ENCODE measurements around the gene OR10J4.
"Not testable (repeated sequence)": the region's sequence is repeated elsewhere in the genome, so short reads cannot be mapped to it uniquely, and the experiment has no call there.

OR10J4 gene

GRCh38 chr1:159443066-159443750, 11.2 kb downstream of the OR10J4 start:
- no peaks in the 10 kb centered on the region for H3K27me3 ChIP-seq (ENCODE audit: control insufficient read depth in 1 of 2, insufficient read depth in 2 of 2, low read length in 2 of 2)
- no peak overlapping the region for H3K9ac ChIP-seq (ENCODE audit: low read length in 2 of 2)
- no peaks in the 10 kb centered on the region for H3K36me3 ChIP-seq (ENCODE audit: control insufficient read depth in 2 of 2, insufficient read depth in 2 of 2, low read length in 2 of 2)
- no peaks in the 10 kb centered on the region for H3K9me3 ChIP-seq (ENCODE audit: control insufficient read depth in 2 of 2, low read length in 2 of 2)
- no peak overlapping the region for H3K4me3 ChIP-seq (ENCODE audit: low read length in 2 of 2)
- no peak overlapping the region for H3K27ac ChIP-seq (ENCODE audit: low read length)
- H3K4me1 ChIP-seq (ENCODE audit: control insufficient read depth, insufficient read depth, low read length): no peaks in the 10 kb centered on the region

GRCh38 chr1:159444511-159444910, 12.5 kb downstream of the OR10J4 start:
- no peaks in the 10 kb centered on the region for H3K4me1 ChIP-seq (ENCODE audit: control insufficient read depth, insufficient read depth, low read length)
- H3K9me3 ChIP-seq (ENCODE audit: control insufficient read depth in 2 of 2, low read length in 2 of 2): no peaks in the 10 kb centered on the region
- no peaks in the 10 kb centered on the region for H3K36me3 ChIP-seq (ENCODE audit: control insufficient read depth in 2 of 2, insufficient read depth in 2 of 2, low read length in 2 of 2)
- no peak overlapping the region for H3K9ac ChIP-seq (ENCODE audit: low read length in 2 of 2)
- H3K4me3 ChIP-seq (ENCODE audit: low read length in 2 of 2): no peak overlapping the region
- no peak overlapping the region for H3K27ac ChIP-seq (ENCODE audit: low read length)
- no peaks in the 10 kb centered on the region for H3K27me3 ChIP-seq (ENCODE audit: control insufficient read depth in 1 of 2, insufficient read depth in 2 of 2, low read length in 2 of 2)

DNA sequence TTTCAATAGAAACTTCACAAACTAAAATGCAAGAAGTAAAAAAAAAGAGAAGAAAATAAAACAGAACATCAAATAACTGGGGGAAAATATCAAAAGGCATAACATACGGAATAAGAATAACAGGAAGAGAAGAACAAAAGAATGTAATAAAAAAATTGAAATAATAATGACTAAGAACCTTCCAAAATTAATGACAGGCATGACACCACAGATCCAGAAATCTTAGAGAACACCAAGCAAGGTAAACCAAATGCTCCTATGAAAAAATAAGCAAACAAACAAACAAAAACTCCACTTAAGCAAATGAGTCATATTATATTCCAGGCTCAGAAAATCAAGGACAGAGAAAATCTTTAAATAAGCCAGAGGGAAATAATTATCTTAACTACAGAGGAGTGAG, 16.2 kb downstream of the OR10J4 start:
- Histone ChIP-seq H3K9ac (ENCODE audit: low read length in 2 of 2) (no peak overlapping the region), H3K27ac (ENCODE audit: low read length) (no peak overlapping the region), H3K4me1 (ENCODE audit: control insufficient read depth, insufficient read depth, low read length) (no peaks in the 10 kb centered on the region), H3K4me3 (ENCODE audit: low read length in 2 of 2) (no peak overlapping the region), H3K27me3 (ENCODE audit: control insufficient read depth in 1 of 2, insufficient read depth in 2 of 2, low read length in 2 of 2) (no peaks in the 10 kb centered on the region), H3K9me3 (ENCODE audit: control insufficient read depth in 2 of 2, low read length in 2 of 2) (no peaks in the 10 kb centered on the region), H3K36me3 (ENCODE audit: control insufficient read depth in 2 of 2, insufficient read depth in 2 of 2, low read length in 2 of 2) (no peaks in the 10 kb centered on the region)

GRCh38 chr1:159449605-159450004, 17.6 kb downstream of the OR10J4 start:
- not testable (repeated sequence) for H3K9ac ChIP-seq (ENCODE audit: low read length in 2 of 2); H3K27me3 ChIP-seq (ENCODE audit: control insufficient read depth in 1 of 2, insufficient read depth in 2 of 2, low read length in 2 of 2); H3K27ac ChIP-seq (ENCODE audit: low read length); H3K4me3 ChIP-seq (ENCODE audit: low read length in 2 of 2); H3K9me3 ChIP-seq (ENCODE audit: control insufficient read depth in 2 of 2, low read length in 2 of 2); H3K36me3 ChIP-seq (ENCODE audit: control insufficient read depth in 2 of 2, insufficient read depth in 2 of 2, low read length in 2 of 2); H3K4me1 ChIP-seq (ENCODE audit: control insufficient read depth, insufficient read depth, low read length)

DNA sequence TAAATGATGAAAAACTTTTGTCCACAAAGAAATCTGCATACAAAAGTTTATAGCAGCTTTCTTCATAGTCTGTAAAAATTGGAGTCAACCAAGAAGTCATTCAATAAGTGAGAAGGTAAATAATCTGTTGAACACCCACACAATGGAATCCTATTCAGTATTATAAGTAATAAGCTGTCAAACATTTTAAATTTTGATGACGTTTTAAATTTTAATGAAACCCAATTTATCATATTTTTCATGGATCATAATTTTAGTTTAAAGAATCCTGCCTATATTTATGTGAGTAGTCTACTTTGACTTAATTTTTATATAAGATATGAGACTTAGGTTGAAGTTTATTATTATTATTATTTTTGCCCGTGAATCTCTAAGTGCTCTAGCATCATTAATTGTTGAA, 27.5 kb downstream of the OR10J4 start:
- Histone ChIP-seq H3K27me3 (ENCODE audit: control insufficient read depth in 1 of 2, insufficient read depth in 2 of 2, low read length in 2 of 2) (no peaks in the 10 kb centered on the region), H3K9ac (ENCODE audit: low read length in 2 of 2) (no peak overlapping the region), H3K4me3 (ENCODE audit: low read length in 2 of 2) (no peak overlapping the region), H3K4me1 (ENCODE audit: control insufficient read depth, insufficient read depth, low read length) (no peaks in the 10 kb centered on the region), H3K27ac (ENCODE audit: low read length) (no peak overlapping the region), H3K36me3 (ENCODE audit: control insufficient read depth in 2 of 2, insufficient read depth in 2 of 2, low read length in 2 of 2) (no peaks in the 10 kb centered on the region), H3K9me3 (ENCODE audit: control insufficient read depth in 2 of 2, low read length in 2 of 2) (peaks cover 0 to 4% of the 10 kb centered on the region in 2 donors)

DNA sequence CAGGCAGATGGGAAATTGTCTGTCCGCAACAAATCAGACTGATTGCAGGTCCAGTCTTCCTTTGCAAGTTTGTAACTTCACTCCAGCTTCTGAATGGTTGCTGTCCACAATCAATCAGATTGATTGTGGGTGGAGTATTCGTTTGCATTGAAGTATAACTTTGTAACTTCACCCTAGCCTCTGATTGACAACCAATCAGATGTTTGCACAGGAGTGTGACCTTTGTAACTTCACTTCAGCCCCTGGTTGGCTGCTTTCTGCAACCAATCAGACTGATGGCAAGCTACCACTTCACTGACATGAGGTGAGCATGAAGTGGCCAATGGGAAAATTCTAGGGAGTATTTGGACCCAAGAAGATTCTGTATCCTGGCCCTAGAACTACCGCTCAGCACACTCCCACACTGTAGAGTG, 33.2 kb downstream of the OR10J4 start:
- Histone ChIP-seq H3K36me3 (ENCODE audit: control insufficient read depth in 2 of 2, insufficient read depth in 2 of 2, low read length in 2 of 2) (no peaks in the 10 kb centered on the region), H3K4me3 (ENCODE audit: low read length in 2 of 2) (no peak overlapping the region), H3K4me1 (ENCODE audit: control insufficient read depth, insufficient read depth, low read length) (no peaks in the 10 kb centered on the region), H3K27me3 (ENCODE audit: control insufficient read depth in 1 of 2, insufficient read depth in 2 of 2, low read length in 2 of 2) (no peaks in the 10 kb centered on the region), H3K9me3 (ENCODE audit: control insufficient read depth in 2 of 2, low read length in 2 of 2) (peaks cover 0 to 4% of the 10 kb centered on the region in 2 donors), H3K27ac (ENCODE audit: low read length) (no peak overlapping the region), H3K9ac (ENCODE audit: low read length in 2 of 2) (no peak overlapping the region)

DNA sequence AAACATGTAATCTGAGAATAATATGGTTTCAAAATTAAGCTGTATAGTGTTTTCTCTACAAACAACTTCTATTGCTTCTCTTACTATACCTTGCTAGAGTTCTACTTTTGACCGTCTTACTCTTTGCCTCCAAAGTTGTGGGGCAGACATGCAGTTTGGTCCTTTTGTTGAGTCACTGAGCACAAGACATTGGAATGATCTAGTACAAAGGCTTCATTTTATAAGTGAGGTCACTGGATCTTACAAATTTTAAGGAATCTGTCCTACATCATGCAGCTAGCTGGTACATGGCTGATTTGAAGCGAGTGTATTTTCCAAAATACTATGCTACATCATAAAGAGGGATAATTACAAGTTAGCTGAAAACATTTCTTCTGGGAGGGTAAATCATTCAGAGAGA, 36.3 kb downstream of the OR10J4 start:
- H3K27me3 ChIP-seq (ENCODE audit: control insufficient read depth in 1 of 2, insufficient read depth in 2 of 2, low read length in 2 of 2): no peaks in the 10 kb centered on the region
- H3K36me3 ChIP-seq (ENCODE audit: control insufficient read depth in 2 of 2, insufficient read depth in 2 of 2, low read length in 2 of 2): no peaks in the 10 kb centered on the region
- no peaks in the 10 kb centered on the region for H3K4me1 ChIP-seq (ENCODE audit: control insufficient read depth, insufficient read depth, low read length)
- H3K4me3 ChIP-seq (ENCODE audit: low read length in 2 of 2): no peak overlapping the region
- H3K27ac ChIP-seq (ENCODE audit: low read length): no peak overlapping the region
- no peak overlapping the region for H3K9ac ChIP-seq (ENCODE audit: low read length in 2 of 2)
- H3K9me3 ChIP-seq (ENCODE audit: control insufficient read depth in 2 of 2, low read length in 2 of 2): no peaks in the 10 kb centered on the region

- H3K27ac ChIP-seq (ENCODE audit: low read length): no peak overlapping the region
- H3K36me3 ChIP-seq (ENCODE audit: control insufficient read depth in 2 of 2, insufficient read depth in 2 of 2, low read length in 2 of 2): no peaks in the 10 kb centered on the region
- no peaks in the 10 kb centered on the region for H3K27me3 ChIP-seq (ENCODE audit: control insufficient read depth in 1 of 2, insufficient read depth in 2 of 2, low read length in 2 of 2)
- no peak overlapping the region for H3K9ac ChIP-seq (ENCODE audit: low read length in 2 of 2)
- no peaks in the 10 kb centered on the region for H3K9me3 ChIP-seq (ENCODE audit: control insufficient read depth in 2 of 2, low read length in 2 of 2)
- H3K4me3 ChIP-seq (ENCODE audit: low read length in 2 of 2): no peak overlapping the region
- no peaks in the 10 kb centered on the region for H3K4me1 ChIP-seq (ENCODE audit: control insufficient read depth, insufficient read depth, low read length)
These were observed 38.0 kb downstream of the OR10J4 start for GRCh38 chr1:159469921-159470533.

DNA sequence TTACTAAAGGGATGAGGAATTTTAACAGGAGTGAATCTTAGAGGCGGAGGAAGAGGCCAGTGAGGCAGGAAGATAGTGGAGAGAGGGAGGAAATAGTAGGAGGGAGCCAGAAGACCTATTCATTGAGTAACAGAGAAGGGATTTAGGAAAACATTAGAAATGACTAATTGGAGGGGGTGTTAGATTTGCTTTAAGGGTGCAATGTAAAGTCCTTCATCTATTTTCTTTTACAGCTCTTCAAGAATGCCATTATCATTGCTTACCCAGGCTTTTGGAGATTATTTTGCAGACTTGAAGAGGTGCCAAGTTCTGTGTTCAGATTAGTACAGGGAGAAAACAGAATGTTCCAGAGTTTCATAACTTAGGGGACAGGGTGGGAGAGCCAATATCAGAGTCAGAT, 41.3 kb downstream of the OR10J4 start:
- no peak overlapping the region for H3K4me3 ChIP-seq (ENCODE audit: low read length in 2 of 2)
- H3K27me3 ChIP-seq (ENCODE audit: control insufficient read depth in 1 of 2, insufficient read depth in 2 of 2, low read length in 2 of 2): no peaks in the 10 kb centered on the region
- no peaks in the 10 kb centered on the region for H3K9me3 ChIP-seq (ENCODE audit: control insufficient read depth in 2 of 2, low read length in 2 of 2)
- no peaks in the 10 kb centered on the region for H3K36me3 ChIP-seq (ENCODE audit: control insufficient read depth in 2 of 2, insufficient read depth in 2 of 2, low read length in 2 of 2)
- H3K9ac ChIP-seq (ENCODE audit: low read length in 2 of 2): no peak overlapping the region
- H3K27ac ChIP-seq (ENCODE audit: low read length): no peak overlapping the region
- H3K4me1 ChIP-seq (ENCODE audit: control insufficient read depth, insufficient read depth, low read length): no peaks in the 10 kb centered on the region

- no peaks in the 10 kb centered on the region for H3K4me1 ChIP-seq (ENCODE audit: control insufficient read depth, insufficient read depth, low read length)
- no peaks in the 10 kb centered on the region for H3K9me3 ChIP-seq (ENCODE audit: control insufficient read depth in 2 of 2, low read length in 2 of 2)
- no peak overlapping the region for H3K27ac ChIP-seq (ENCODE audit: low read length)
- no peaks in the 10 kb centered on the region for H3K27me3 ChIP-seq (ENCODE audit: control insufficient read depth in 1 of 2, insufficient read depth in 2 of 2, low read length in 2 of 2)
- H3K4me3 ChIP-seq (ENCODE audit: low read length in 2 of 2): no peak overlapping the region
- H3K9ac ChIP-seq (ENCODE audit: low read length in 2 of 2): no peak overlapping the region
- no peaks in the 10 kb centered on the region for H3K36me3 ChIP-seq (ENCODE audit: control insufficient read depth in 2 of 2, insufficient read depth in 2 of 2, low read length in 2 of 2)
These were observed 42.9 kb downstream of the OR10J4 start for GRCh38 chr1:159474926-159475325.
